GM21526 (cell line): ENCODE results near the gene CYS1.
"Not testable (repeated sequence)": the region's sequence is repeated elsewhere in the genome, so short reads cannot be mapped to it uniquely, and the experiment has no call there.

ENCODE experiments used
- ATAC-seq: cut with Tn5 transposase; IDR thresholded peaks from one replicate; pipeline ENCODE4 v1.9.1; 2021; ENCODE audit warnings: moderate library complexity; ENCODE audit not compliant: unreplicated experiment, low FRiP score

CYS1 gene

DNA sequence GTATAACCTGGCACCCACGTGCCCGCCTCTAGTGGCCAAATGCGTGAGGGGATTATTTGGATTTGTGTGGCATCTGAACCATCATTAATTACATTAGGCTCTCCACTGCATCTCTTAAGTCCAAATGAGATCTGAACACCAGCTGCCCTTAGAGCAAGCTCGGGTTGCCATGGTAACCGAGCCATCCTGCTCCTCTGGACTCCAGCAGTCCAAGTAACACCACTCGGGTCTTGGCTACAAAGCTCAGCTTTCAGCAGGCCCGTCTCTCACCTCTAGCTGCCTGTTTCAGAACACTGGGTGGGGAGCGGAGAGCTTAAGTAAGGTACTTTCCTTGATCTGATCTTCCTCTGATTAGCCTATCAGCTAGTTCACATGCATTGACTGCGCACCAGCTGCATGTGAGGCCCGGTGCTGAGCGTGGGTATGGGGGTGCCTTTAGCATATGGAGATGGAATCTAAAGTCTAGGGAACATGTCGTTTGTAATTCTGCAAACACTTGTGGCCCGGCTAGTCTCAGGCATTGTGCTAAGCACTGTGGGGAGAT is 14.1 kb upstream of the CYS1 start:
- no peak for ATAC-seq

DNA sequence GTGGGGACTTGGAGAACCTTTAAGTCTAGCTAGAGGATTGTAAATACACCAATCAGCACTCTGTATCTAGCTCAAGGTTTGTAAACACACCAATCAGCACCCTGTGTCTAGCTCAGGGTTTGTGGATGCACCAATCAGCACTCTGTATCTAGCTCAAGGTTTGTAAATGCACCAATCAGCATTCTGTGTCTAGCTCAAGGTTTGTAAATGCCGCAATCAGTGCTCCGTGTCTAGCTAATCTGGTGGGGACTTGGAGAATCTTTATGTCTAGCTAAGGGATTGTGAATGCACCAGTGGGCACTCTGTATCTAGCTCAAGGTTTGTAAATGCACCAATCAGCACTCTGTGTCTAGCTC is 11.7 kb upstream of the CYS1 start:
- ATAC-seq, result not testable (repeated sequence)

DNA sequence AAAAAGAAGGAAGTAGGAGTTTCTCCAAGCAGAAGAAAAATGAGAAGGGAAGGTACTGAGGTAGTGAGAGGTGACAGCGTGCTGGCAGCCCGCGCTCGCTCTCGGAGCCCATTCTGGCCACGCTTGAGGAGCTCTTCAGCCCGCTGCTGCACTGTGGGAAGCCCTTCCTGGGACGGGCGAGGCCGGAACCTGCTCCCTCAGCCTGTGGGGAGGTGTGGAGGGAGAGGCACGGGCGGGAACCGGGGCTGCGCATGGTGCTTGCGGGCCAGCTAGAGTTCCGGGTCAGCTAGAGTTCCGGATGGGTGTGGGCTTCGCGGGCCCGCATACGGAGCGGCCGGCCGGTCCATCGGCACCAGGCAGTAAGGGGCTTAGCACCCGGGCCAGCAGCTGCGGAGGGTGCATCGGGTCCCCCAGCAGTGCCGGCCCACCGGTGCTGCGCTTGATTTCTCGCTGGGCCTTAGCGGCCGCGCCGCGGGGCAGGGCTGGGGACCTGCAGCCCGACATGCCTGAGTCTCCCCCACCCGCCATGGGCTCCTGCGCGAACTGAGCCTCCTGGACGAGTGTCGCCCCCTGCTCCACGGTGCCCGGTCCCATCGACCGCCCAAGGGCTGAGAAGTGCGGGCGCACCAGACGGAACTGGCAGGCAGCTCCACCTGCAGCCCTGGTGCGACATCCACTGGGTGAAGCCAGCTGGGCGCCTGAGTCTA is 11.1 kb upstream of the CYS1 start:
- no peak for ATAC-seq

DNA sequence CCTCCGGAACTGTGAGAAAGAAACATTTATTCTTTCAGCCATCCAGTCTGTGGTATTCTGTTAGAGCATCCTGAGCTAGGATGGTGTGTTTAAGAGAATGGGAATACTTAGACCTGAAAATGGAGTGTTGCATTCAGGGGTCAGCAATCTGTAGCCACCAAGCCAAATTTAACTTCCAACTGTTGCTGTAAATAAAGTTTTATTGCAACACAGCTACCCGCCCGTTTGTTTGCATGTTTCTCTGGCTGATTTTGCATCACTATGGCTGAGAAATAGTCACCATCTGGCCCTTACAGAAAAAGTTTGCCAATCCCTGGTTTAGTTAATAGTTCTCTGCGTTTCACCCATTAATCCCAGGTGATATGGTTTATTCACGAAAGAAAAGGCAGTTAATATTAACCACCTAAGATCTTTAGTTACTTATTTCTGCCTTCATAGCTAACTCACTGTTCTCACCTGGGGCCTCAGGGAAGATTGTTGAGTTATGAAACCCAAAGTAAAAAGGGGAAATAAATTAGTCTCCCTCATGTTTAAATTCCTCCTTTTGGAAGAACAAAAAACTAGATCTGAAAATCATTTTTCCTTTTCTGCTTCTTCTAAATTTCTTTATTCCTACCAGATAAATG is 9.5 kb upstream of the CYS1 start:
- no peak for ATAC-seq

DNA sequence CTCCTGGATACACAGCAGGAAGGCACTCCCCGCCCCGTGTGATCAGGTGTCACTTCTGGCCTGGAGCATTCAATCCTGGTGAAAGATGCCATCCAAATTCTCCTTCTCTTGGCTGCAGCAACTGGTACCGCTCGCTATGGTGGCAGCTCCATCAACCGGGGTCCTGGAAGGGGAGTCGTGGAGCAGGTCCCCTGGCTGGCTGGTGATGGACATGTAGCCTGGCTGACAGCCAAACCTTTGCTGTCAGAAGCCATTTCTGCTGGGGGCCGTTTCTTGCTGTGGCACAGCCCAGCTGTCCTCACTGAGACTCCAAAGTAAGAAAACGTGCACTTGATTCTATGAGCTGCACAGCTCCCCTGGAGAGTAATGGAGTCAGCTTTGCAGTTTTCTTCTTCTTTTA is 7.1 kb upstream of the CYS1 start:
- ATAC-seq, result no peak

DNA sequence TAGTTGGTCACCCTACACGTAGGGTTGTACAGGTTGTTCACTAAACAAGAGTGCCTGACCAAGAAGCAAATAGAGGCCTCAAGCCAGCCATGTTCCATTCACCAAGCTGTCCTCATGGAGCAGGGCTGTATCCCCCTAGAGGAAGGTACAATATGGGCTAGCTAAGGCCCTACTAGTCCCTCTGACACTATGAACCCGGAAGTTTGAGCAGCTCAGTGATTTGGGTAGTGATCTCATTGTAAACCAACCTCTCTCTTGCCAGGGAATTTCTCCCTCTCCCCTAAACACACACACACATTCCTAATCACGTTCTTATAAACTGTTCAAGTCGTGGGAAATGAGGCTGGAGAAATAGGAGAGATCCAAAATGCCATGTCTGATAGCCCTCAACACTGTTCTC is 6.7 kb upstream of the CYS1 start:
- no peak for ATAC-seq

DNA sequence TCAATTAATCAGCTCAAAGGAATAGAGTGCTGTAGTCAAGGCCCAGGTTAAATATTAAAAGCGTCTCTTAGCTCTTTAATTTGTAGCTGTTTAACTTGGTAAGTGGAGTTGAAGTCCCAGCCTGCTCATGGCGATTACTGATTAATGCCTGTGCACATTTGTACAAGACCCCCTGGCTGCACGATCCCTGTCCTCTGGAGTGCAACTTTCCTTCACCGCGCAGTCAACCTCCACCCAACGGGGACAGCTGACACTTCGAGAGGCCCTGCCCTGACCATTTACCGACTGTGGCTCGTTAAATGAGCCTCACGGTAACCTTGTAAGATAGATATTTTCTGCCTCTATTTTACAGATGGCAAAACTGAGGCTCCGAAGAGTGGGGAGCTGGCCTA is 5.5 kb upstream of the CYS1 start:
- no peak for ATAC-seq

DNA sequence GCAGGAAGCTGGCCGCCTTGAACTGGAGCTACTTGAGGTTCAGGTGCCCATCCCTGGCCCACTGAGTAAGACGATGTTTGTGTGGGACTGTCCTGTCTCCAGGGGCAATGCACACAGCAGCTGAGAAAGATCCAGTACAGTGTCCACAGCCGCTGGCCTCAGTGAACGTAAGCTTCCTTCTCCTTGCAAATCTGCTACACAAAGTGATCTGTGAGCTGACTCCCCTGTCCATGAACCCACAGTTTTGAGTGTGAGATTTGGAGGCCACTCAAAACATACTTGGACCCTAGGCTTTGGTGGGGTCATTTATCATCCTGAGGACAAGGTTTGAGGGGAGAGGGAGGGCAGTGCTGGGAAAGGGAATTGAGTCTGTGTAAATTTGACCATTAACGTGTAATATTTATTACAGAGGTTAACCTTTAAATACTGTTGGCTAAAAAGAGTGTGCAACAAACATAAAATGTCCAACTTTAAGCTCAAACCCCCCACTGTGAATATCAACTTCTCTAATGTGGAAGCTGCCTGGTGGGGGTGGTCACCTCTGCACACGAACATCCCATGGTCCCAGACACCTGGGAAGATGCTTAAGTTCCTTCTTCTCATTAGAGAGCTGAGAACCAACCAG is 4.9 kb upstream of the CYS1 start:
- ATAC-seq, result no peak

DNA sequence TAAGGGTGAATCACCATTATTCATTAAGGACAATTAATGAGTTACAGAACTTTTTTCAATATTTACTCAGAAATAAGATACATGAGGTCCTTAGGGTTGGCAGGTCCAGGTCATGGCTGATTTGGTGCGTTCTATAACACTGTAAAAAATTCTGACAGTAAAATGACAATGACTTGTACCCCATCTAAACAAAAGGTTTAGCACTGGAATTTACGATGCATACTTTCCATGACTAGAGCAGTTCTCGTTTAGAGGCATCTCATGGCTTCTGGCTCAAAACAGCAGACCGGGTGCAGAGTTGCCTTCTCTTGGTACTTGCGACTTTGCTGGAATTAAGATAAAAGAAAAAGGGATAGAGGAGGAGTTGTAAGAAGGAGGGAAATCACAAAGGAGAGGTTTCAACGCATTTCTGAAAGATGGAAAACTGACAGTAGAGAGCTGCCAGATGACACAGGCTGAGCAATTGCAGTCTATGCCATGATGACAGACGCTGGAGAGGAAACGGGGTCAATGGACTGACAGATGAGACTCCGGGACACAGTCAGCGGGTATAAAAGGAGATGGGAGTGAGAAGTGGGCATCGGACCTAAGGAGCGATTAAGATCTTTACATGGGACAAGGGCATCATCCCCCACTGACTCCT is 4.1 kb upstream of the CYS1 start:
- no peak for ATAC-seq

DNA sequence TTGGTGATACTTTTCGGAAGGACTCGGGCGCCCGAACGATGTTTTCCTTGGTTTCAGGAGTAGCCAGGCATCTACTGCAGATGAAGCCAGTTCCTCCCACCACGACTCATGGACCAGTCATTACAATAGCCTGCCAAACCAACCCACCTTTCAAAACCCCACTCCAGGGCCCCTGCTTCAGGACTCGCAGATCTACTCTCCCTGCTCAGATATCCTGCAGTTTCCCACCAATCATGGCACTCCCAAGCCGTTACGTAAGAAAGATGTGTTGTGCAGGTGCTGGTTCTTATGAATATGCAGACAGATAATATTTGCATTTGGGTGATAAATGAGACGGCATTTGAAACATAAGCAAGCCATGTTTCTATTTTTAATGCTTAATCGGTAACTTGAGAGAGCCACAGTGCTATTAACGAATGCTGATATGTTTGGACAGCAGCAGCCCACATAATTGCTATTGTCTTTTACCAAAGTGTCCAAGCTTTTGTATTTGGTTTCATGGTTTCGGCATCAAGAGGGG is 3.5 kb upstream of the CYS1 start:
- ATAC-seq, result no peak

DNA sequence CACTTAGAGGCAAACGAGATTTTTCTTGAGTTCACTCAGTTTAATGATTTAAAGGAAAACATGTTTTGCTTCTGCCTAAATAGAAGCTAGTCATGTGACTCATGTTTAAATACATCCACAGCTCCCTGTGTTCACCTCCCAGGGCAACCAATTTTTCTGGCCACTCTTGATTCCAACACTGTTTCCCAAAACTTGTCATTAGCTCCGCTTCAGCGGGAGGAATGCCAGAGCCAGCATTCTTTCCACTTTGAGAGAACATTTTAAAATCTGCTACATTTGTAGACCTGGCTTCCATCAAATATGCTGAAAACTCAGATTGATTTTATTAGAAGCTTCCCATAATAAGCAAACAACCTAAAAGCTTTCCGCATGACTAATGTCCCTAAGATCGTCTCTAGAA is 2.8 kb upstream of the CYS1 start:
- ATAC-seq, result no peak

DNA sequence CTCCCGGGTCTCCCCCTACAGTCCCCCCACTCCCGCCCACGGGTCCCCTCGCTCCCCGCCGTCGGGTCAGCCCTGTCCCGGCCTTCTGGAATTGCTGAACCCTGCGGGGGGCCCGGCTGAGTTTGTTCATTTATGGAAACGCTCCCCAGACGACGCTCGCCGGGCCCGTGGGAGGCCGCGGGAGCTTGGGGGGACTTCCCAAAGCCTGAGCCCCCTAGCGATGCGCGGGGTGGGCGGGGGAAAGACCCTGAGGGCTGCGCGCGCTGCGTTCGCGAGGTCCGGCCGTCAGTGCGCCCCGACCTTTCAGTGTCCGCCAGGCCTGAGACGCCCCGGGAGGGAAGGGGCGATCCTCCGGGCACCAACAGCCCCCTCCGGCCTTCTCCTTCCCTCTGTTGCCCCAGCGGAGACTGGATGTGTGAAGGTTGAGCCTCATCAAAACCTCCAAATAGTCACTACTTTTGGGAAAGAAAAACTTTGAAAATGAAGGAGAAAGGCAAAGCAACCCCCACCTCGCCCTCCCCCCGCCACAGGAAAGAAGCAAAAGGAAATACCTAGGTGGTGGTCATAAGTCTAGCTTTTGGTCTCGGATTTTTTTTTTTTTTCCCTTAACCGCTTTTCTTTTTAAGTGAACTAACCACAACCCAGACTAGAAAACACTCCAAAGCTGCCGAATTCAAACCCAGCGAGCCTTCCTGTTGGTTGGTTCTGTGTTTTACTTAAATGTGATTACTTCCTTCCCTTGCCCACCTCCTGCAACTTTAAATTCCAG is 509 bp upstream of the CYS1 start:
- ATAC-seq, result no peak

DNA sequence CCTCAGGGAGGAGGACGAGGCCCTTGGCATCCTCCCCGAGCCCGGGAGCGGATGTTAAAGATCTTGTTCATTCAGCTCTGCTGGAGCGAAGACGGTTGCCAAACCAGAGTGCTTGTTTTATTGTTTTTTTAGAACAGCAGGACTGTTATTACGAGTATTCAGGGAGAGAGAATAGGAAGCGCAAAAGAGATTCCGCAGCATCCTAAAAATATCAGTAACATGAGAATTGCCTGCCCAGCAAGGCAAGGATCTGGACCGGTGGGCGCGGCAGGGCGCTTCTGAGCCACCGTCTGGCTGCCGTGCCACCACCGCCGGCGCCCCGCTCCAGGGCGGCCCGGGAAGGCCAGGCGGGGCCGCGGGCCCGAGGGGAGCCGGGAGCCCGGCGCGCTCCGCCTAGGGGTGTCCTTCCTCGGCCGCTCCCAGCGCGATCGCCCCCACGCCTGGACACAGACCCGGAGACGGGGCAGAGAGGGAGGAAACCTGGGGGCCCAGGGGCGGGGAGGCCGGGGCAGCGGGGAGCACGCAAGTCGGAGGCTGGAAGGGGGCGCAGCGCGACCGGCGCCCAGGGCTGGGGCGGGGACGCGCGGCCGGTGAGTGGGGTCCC is 843 bp downstream of the CYS1 start:
- no peak for ATAC-seq

DNA sequence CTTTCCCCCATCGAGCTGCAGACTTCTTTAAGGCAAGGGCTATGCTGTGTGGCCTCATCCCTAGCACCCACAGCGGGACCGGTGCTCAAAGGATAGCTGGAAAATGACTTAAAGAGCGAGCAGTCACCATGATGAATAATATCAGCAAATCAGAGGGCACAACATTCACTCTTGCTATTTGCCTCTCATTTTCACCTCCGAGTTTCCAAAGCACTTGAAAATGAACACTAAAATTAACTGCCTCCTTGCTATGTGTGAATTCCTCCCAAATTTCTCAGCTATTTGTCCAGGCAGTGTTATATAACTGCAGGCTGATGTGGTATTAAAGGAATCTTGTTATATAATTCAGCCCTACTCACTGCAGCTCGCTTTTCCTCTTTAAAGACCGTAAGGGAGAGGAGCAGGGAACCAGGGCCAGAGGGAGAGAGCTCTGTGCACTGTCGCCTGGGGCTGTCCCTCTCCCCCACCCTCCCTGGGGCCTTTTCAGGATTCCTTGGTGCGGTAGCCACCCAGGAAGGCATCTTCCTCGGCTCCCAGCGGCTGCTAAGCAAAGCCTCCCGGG is 1.4 kb downstream of the CYS1 start:
- ATAC-seq, result no peak

DNA sequence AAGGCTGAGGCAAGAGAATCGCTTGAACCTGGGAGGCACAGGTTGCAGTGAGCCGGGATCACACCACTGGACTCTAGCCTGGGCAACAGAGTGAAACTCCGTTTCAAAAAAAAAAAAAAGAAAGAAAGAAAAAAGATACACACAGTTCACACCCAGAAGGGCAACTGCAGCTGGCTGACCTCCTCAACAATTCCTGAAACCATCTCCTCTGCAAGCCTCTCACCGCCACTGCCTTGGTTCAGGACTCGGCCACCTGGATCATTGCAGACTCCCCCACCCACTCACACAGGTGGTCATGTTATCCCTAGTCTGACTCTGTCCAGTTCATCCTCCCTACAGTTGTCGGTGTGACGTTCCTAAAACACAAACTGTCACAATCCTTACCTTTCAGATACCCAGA is 2.2 kb downstream of the CYS1 start:
- no peak for ATAC-seq

DNA sequence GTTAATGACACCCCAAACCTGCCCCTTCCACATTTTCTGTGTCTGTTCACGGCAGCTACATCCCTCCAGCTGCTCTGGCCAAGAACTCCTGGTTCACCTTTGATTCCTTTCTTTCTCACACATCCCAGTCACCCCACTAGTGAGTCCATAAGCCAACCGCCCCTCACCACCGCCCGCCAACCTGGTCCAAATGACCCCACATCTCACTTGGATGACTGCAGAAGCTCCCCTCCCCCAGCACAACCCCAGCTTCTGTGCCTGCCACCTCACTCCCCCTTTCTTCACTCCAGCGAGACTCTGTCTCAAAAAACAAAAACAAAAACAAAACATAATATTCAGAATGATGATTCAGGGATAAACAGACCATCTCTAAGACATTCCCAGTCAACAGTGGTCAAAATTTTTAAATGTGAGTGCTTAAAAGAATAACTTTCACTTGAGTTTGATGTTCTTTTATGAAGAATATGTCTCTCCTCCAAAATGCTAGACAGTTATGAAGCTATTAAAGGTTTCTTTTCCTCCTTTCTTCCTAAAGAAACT is 3.2 kb downstream of the CYS1 start:
- no peak for ATAC-seq

DNA sequence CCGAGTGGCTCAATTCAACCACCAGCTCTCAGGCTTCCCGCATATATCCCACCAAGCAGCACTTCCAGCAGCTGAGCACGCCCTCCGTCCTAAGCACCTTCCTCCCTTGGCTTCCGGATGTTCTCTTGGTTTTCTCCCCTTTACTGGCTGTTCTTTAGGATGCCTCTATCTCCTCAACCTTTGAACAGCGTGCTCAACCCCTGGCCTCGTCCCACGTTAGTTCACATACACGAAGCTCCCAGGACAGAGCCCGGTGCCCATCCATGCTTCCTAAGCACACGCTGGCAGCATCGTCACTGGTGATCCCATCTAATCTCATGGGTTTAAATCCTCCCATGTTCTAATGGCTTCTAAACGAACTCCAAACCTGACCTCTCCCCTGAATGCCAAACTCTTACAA is 3.7 kb downstream of the CYS1 start:
- ATAC-seq, result no peak

DNA sequence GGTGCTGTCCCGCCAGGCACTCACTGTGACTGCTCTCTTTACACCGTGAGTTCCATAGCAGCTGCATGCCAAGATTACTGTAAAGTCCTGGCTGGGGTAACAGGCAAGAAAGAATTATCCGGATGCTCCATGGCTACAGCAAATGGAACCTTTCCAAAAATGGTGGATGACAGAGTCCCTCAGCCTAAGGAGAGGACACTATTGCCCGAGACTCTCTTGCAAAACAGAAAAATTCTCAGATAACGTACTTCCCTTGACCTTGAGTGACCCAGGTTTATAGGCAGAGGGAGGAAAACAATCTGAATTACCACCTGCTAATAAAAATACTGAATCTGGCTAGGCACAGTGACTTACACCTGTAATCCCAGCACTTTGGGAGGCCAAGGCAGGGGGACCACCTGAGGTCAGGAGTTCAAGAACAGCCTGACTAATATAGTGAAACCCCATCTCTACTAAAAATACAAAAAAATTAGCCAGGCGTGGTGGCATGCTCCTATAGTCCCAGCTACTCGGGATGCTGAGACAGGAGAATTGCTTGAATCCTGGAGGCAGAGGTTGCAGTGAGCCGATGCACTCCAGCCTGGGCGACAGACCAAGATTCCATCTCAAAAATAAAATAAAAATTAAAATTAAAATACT is 4.5 kb downstream of the CYS1 start:
- ATAC-seq, result no peak

DNA sequence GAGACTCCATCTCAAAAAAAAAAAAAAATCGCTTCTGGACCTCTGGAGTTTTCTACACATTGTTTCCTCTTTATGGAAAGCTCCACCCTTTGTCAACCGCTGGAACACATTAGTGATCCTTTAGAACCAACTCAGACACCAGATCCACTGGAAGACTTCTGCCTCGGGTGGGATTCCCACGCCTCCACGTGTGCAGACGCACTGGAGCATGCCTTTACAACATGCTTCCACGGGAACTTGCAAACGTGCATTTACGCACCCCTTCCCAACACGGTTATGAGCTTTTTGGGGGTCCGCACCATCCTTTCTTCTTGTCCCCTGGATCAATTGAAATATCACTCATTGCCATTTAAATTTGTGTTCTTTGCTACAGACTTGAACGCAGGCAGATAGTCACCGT is 5.1 kb downstream of the CYS1 start:
- no peak for ATAC-seq
